Mucosa of rectum (tissue), 2 donors: ENCODE results near the gene SCARB1.

Experiments used
- H3K27ac ChIP-seq, 2 donors: one replicate each; pipeline ENCODE4 v1.7.0; 2013; ENCODE audit warnings: inconsistent platforms in 2 of 2, low read depth in 2 of 2, low read length in 2 of 2
- H3K27me3 ChIP-seq, 2 donors: one replicate each; pipeline ENCODE4 v1.7.0; 2013; ENCODE audit warnings: low read length in 2 of 2; ENCODE audit not compliant: control insufficient read depth in 2 of 2, insufficient read depth in 2 of 2
- H3K36me3 ChIP-seq, 2 donors: one replicate each; pipeline ENCODE4 v1.7.0; 2013; ENCODE audit warnings: low read length in 2 of 2; ENCODE audit not compliant: control insufficient read depth in 2 of 2, insufficient read depth in 2 of 2
- H3K4me1 ChIP-seq, 2 donors: one replicate each; pipeline ENCODE4 v1.7.0; 2013; ENCODE audit warnings: low read length in 2 of 2, mild to moderate bottlenecking in 1 of 2; ENCODE audit not compliant: control insufficient read depth in 2 of 2, insufficient read depth in 2 of 2
- H3K4me3 ChIP-seq, 2 donors: one replicate each; pipeline ENCODE4 v1.7.0; 2013; ENCODE audit warnings: low read length in 2 of 2
- H3K9ac ChIP-seq, 2 donors: one replicate each; pipeline ENCODE4 v1.7.0; 2013; ENCODE audit warnings: low read length in 2 of 2, low read depth in 1 of 2, mild to moderate bottlenecking in 1 of 2
- H3K9me3 ChIP-seq, 2 donors: one replicate each; pipeline ENCODE4 v1.7.0; 2013; ENCODE audit warnings: low read length in 2 of 2; ENCODE audit not compliant: control insufficient read depth in 2 of 2
- donor health status: healthy.
- donor health status: Normal muscosa, but diverticular disease.

SCARB1 gene

DNA sequence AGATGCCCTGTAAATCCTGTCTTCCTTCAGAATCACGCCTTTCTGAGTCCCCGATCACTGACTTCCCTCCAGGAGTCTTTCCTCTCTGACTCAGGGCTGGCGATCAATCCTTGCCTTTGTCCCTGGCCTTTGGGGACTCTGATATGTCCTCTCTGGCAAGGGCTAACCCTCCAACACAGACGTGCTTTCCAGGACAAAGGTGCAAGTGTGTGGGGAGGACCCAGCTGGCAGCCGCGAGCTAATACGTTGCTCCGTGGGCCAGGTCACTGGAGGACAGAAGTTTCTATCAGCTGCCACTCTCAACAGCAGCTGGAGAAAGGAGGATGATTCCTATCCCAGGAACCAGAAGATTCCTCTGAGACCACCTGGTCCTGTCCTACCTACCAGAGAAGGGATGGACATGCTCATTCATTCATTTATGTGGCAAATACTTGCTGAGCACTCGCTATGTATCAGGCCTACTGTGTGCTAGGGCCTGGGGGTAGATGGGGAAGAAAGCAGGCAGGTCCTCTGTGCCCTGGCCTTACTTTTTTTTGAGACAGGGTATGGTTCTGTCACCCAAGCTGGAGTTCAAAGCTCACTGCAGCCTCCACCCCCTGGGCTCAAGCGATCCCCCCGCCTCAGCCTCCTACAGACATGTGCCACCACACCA lies 8.5 kb upstream of the SCARB1 start:
- Histone ChIP-seq H3K4me3 (no peak overlapping the region), H3K36me3 (no peaks in the 10 kb centered on the region), H3K4me1 (peaks cover 8 to 11% of the 10 kb centered on the region in 2 donors), H3K9me3 (no peaks in the 10 kb centered on the region), H3K27me3 (no peaks in the 10 kb centered on the region), H3K9ac (no peak overlapping the region), H3K27ac (no peak overlapping the region)

DNA sequence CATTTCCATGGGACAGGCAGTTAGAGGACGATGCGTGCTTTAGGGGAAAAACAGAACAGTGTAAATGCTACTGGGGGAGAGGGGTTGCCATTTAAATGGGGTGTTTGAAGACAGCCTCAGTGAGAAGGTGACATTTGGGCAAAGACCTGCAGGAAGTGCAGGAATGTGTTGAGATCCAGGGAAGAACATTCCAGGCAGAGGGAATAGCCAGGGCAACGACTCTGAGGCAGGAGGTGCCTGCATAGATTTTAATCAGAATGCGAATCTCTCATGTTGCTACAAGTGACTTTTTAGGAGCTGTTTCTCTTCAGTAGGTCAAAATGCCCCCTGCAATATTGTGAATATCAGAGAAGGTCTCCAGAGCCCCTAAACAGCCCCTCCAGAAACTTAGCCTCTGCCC lies 7.6 kb upstream of the SCARB1 start:
- H3K27me3 ChIP-seq = no peaks in the 10 kb centered on the region
- no peak overlapping the region for H3K9ac ChIP-seq
- no peak overlapping the region for H3K4me3 ChIP-seq

DNA sequence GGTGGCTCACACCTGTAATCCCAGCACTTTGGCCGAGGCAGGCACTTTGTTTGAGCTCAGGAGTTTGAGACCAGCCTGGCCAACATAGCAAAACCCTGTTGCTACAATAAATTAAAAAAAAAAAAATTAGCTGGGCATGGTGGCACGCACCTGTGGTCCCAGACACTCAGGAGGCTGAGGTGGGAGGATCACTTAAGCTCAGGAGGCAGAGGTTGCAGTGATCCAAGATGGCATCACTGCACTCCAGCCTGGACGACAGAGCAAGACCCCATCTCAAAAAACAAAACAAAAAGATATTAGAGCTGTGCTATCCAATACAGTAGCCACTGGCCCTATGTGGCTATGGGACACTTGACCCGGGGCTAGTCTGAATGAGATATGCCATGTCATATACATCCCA lies 6.9 kb upstream of the SCARB1 start:
- no peaks in the 10 kb centered on the region for H3K36me3 ChIP-seq
- no peak overlapping the region for H3K4me3 ChIP-seq
- no peak overlapping the region for H3K9ac ChIP-seq
- peaks cover 5 to 7% of the 10 kb centered on the region in 2 donors for H3K4me1 ChIP-seq
- no peak overlapping the region for H3K27ac ChIP-seq
- no peaks in the 10 kb centered on the region for H3K9me3 ChIP-seq
- no peaks in the 10 kb centered on the region for H3K27me3 ChIP-seq

More for the DNA sequence above, 7.6 kb upstream of the SCARB1 start:
- Histone ChIP-seq H3K9me3 (no peaks in the 10 kb centered on the region), H3K36me3 (no peaks in the 10 kb centered on the region), H3K27ac (no peak overlapping the region), H3K4me1 (peaks cover 8 to 11% of the 10 kb centered on the region in 2 donors)

DNA sequence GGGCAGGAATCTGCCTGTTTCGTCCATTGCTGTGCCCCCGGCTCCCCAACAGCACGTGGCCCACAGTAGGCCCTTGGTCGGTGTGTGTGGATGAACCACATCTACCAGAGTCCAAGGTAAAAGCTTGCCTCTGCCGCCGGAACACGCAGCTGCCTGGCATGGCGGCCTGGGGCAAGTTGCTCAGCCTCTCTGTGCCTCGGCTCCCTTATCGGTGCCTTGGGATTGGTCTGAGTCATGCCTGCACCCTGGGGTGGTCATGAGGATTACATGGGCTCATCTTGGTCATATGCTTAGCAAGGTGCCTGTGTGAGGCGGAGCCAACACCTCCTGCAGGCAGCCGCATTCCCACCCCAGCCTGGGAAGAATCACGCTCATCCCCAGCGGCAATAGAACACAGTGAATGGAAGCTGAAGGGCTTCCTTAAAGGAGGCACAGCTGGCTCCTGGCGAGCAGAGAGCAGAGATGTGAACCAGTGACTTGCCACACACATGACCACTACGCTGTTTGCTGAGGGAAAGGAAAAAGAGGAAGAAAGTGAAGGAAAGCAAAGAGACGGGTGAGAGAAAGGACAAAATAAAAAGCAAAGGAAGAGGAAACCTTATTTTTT lies 5.5 kb upstream of the SCARB1 start:
- Histone ChIP-seq H3K27ac (peak overlapping the region in 1 of 2 donors; percentile 33), H3K9ac (peak overlapping the region in 1 of 2 donors; percentile 17), H3K36me3 (no peaks in the 10 kb centered on the region), H3K4me3 (no peak overlapping the region), H3K4me1 (peaks cover 2 to 5% of the 10 kb centered on the region in 2 donors), H3K27me3 (no peaks in the 10 kb centered on the region), H3K9me3 (no peaks in the 10 kb centered on the region)

DNA sequence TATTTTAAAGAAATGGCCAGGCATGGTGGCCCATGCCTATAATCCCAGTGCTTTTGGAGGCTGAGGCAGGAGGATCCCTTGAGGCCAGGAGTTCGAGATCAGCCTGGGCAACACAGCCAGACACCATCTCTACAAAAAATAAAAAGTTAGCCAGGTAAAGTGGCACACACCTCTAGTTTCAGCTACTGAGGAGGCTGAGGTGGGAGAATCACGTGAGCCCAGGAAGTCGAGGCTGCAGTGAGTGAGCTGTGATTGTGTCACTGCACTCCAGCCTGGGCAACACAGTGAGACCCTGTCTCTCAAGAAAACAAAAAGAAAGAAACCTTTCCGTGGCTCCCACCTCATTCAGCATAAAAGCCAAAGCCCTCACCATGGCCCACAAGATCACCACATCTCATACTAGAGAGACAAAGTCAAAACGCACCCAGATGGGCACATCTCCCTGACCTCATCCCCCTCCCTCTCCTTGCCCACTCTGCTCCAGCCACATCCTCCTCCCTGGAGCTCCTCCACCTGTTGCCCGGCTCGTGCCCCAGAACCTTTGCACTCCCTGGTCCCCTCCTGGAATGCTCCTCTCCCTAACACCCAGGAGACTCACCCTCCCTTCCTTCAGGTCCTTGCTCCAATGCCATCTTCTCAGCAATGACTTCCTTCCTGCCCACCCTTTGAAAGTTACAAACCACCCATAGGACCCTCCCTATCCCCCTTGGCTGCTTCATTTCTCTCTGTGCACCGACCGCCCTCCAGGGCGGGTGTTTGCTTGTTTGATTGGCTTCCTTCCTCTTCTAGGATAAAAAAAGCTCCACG lies 4.8 kb upstream of the SCARB1 start:
- Histone ChIP-seq H3K36me3 (no peaks in the 10 kb centered on the region), H3K9ac (peak overlapping the region in 1 of 2 donors; percentile 10), H3K9me3 (no peaks in the 10 kb centered on the region), H3K4me3 (no peak overlapping the region), H3K27ac (peak overlapping the region in 1 of 2 donors; percentile 33), H3K27me3 (no peaks in the 10 kb centered on the region), H3K4me1 (peaks cover 4 to 7% of the 10 kb centered on the region in 2 donors)

DNA sequence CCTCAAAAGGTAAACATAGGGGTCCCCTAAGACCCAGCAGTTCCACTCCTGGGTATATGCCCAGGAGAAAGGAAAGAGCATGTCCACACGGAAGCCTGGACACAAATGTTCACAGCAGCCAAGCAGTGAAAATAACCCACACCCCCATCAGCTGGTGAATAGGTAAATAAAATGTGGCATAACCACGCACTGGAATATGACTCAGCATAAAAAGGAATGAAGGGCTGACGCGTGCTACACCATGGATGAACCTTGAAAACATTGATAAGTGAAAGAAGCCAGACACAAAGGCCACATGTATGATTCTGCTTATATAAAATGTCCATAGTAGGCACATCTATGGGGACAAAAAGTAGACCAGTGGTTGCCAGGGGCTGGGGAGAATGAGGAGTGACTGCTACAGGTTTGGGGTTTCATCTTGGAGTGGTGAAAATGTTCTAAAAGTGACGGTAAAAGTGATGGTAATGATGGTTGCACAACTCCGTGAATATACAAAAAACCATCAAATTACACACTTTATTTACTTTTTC lies 3.8 kb upstream of the SCARB1 start:
- no peak overlapping the region for H3K27ac ChIP-seq
- peaks cover 7 to 10% of the 10 kb centered on the region in 2 donors for H3K4me1 ChIP-seq
- H3K9ac ChIP-seq = no peak overlapping the region

DNA sequence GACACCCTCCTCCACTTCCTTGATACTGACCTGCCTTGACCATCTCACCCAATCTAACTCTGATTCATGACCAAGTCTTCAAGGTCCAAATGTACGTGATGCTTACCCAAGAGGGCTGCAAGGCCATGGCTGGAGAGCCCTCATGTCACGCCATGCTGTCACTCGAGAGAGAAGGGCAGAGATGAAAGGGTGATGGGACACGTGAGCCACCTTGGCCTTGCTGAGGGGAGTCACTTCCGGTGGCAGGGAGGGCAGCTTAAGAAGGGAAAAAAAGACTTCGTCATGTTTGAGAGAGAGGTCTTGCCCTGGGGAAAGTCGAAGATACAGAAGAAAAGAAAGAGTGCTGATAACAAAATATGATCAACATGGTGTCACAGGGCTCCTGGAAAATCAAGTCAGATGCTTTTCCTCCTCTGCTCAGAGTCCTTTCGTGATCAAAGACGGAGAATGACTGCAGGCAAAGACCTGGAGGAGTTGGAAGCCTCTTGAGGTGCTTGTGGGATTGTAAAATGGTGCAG lies 3.3 kb upstream of the SCARB1 start:
- no peaks in the 10 kb centered on the region for H3K9me3 ChIP-seq
- H3K9ac ChIP-seq = no peak overlapping the region

More for the DNA sequence above, 3.8 kb upstream of the SCARB1 start:
- Histone ChIP-seq H3K36me3 (no peaks in the 10 kb centered on the region), H3K9me3 (no peaks in the 10 kb centered on the region), H3K4me3 (no peak overlapping the region), H3K27me3 (no peaks in the 10 kb centered on the region)

DNA sequence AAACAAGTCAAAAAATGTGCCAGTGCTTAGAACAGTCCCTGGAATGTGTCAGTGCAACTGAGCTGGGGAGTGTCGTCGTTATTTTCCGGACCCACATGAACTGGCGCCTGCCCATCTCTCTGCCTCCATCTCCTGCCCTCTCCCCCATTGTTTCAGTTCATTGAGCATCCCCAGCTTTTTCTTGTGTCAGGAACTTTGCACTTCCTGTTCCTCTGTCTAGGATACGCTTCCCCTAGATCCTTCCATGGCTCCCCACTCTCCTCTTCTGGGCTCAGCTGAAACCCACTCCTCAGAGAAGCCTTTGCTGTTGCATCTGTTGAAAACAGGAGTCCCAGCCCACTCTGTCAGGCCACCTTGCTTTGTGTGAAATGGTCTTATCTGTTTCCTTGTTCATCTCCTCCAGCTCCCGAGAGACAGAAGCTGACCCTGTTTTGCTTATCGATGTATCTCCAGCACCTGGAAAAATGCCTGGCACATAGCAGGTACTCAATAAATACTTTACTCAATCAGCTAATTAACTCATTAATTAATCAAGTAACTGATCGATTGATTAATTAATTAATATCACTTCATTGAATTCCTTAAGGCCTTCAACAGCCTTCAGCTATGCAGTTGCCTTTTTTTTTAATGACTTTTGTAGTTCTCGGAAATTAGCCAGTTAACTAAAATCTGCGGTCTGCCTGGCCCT lies 2.7 kb upstream of the SCARB1 start:
- no peak overlapping the region for H3K27ac ChIP-seq

More for the DNA sequence above, 3.3 kb upstream of the SCARB1 start:
- H3K27ac ChIP-seq = no peak overlapping the region
- no peaks in the 10 kb centered on the region for H3K36me3 ChIP-seq
- H3K4me1 ChIP-seq = peaks cover 7 to 15% of the 10 kb centered on the region in 2 donors
- no peaks in the 10 kb centered on the region for H3K27me3 ChIP-seq
- no peak overlapping the region for H3K4me3 ChIP-seq

DNA sequence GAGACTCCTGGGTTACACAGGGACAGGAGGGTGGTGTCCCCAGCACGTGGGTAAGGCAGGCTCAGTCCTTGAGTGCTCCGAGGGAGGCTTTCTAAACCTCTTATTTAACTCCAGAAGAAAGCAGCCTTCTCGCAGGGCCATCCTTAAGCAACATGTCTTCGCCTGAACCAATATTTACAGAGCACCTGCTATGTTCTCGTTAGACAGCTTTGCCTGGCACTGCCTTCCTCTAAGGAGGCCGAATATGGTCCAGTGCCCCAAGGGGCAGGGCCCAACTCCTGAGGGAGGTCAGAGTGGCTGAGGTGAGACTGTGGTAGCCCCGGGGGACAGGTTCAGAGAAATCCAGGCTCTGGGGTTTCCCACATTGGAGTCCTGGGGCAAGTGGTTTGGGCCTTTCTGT lies 2.1 kb upstream of the SCARB1 start:
- no peak overlapping the region for H3K27ac ChIP-seq

More for the DNA sequence above, 2.7 kb upstream of the SCARB1 start:
- H3K36me3 ChIP-seq = no peaks in the 10 kb centered on the region
- no peaks in the 10 kb centered on the region for H3K27me3 ChIP-seq
- no peak overlapping the region for H3K4me3 ChIP-seq
- H3K9ac ChIP-seq = no peak overlapping the region
- no peaks in the 10 kb centered on the region for H3K9me3 ChIP-seq
- peaks cover 7 to 15% of the 10 kb centered on the region in 2 donors for H3K4me1 ChIP-seq

More for the DNA sequence above, 2.1 kb upstream of the SCARB1 start:
- H3K9ac ChIP-seq = no peak overlapping the region
- no peaks in the 10 kb centered on the region for H3K9me3 ChIP-seq
- peaks cover 7 to 15% of the 10 kb centered on the region in 2 donors for H3K4me1 ChIP-seq
- no peaks in the 10 kb centered on the region for H3K27me3 ChIP-seq
- no peaks in the 10 kb centered on the region for H3K36me3 ChIP-seq
- no peak overlapping the region for H3K4me3 ChIP-seq
